Measurements from ENCODE around the gene FBN2.

The FBN2 gene

GRCh38 chr5:128541385-128541784, 3.3 kb upstream of the FBN2 start:
- FAIRE-seq (no peak), DNase-seq (ENCODE audit: insufficient read length, low spot score) (no peak)
- TF ChIP-seq POLR2A (IDR thresholded peaks at IDR 0.05; ENCODE audit: low read depth, low read length), result no peak

- DNase-seq (ENCODE audit: insufficient read length, low spot score) (no peak), FAIRE-seq (no peak)
- TF ChIP-seq POLR2A (IDR thresholded peaks at IDR 0.05; ENCODE audit: low read depth, low read length), result no peak
Observed at GRCh38 chr5:128539038-128539429, 989 bp upstream of the FBN2 start.

DNA sequence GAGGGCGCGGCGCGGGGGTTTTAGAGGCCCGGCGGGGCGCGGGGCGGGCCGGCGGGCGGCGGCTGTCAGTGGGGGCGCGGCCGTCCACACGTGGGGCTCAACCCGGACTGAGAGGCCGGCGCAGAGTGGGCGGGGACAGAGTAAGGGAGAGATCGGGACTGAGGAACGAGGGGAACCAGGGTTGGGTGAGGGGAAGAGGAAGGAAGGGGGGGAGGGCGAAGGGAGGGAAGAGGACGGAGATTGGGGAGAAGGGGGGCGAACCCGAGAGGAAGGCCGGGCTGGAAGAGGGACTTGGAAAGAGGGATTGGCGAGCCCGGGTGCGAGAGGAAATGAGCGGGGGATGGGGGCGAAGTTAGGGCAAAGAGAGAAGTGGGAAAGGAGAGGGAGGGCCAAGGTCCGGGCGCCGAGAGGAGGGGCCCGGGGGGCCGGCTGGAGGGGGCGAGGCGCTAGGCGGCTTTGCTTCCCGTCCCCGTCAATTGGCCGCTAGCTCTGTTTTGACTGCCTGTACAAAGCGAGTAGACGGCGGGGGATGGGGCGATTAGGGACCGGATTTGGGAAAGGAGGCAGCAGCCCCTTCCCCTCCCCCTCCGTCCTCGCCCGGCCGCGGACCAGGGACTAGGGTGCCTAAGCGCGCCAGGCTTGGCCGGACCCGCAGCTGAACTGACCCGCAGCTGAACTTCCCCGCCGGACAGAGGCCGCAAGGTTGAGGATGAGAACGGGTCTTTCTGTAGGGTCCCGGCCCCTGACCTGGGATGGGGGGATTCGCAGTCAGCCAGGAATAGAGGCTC, 399 bp upstream of the FBN2 start:
- no peak for DNase-seq (ENCODE audit: insufficient read length, low spot score)
- no peak for FAIRE-seq
- TF ChIP-seq POLR2A (IDR thresholded peaks at IDR 0.05; ENCODE audit: low read depth, low read length), result no peak

GRCh38 chr5:128537221-128537999, 635 bp downstream of the FBN2 start:
- FAIRE-seq (no peak), DNase-seq (ENCODE audit: insufficient read length, low spot score) (no peak)
- TF ChIP-seq POLR2A (IDR thresholded peaks at IDR 0.05; ENCODE audit: low read depth, low read length), result no peak

GRCh38 chr5:128536254-128537220, 1.5 kb downstream of the FBN2 start:
- no peak for TF ChIP-seq POLR2A (IDR thresholded peaks at IDR 0.05; ENCODE audit: low read depth, low read length)
- no peak for DNase-seq (ENCODE audit: insufficient read length, low spot score)
- FAIRE-seq, result no peak

GRCh38 chr5:128535251-128535650, 2.8 kb downstream of the FBN2 start:
- no peak for TF ChIP-seq POLR2A (IDR thresholded peaks at IDR 0.05; ENCODE audit: low read depth, low read length)
- DNase-seq (ENCODE audit: insufficient read length, low spot score) (no peak), FAIRE-seq (no peak)

GRCh38 chr5:128534726-128535125, 3.3 kb downstream of the FBN2 start:
- no peak for TF ChIP-seq POLR2A (IDR thresholded peaks at IDR 0.05; ENCODE audit: low read depth, low read length)
- FAIRE-seq, result no peak
- no peak for DNase-seq (ENCODE audit: insufficient read length, low spot score)

- DNase-seq (ENCODE audit: insufficient read length, low spot score) (no peak), FAIRE-seq (no peak)
- no peak for TF ChIP-seq POLR2A (IDR thresholded peaks at IDR 0.05; ENCODE audit: low read depth, low read length)
Observed at GRCh38 chr5:128532776-128533175, 5.3 kb downstream of the FBN2 start.

DNA sequence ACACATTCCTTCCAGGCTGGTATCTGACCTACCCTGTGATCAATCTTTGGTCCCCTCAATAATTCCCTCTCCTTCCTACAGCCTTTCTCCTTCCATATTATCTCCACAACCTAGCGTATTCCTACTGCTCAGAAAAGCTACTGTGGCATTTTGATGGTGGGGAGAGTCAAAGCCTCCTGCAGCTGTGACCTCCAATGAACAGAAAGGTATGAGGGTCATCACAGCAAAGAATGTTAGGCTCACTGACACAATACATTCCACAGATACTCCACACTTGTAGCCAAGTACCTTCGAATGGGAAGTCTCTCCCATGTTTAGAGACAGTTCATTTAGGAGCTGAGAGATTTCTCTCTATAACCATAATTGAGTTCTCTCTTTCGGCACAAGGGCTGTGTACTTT, 5.9 kb downstream of the FBN2 start:
- TF ChIP-seq POLR2A (IDR thresholded peaks at IDR 0.05; ENCODE audit: low read depth, low read length), result no peak
- no peak for DNase-seq (ENCODE audit: insufficient read length, low spot score)

DNA sequence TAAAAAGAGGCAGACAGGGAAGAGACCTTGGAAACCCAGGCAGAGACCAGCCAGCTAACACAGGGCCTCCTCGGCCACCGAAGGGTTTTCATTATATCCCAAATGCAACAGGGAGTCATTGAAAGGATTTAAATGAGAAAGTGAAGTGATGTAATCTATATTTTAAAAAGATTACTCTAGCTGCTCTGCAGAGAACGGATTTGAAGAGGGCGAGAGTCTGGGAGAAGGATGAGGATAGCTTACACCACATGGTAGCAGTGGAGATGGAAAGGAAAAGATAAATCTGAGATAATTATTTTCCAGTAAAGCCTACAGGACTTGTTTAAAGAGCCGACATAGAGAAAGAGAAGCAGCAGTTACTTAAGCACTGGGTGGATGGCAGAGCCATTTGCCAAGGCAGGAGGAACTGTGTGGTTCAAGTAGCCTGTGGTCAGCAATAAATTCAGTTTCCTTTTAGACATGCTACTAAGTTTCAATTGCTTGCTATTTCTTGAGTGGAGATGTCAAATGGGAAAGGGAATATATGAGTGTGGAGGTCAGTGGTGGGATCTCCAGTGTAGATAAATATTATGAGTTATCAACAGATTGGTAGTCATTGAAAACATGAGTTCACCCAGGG, 9.3 kb downstream of the FBN2 start:
- DNase-seq (ENCODE audit: insufficient read length, low spot score) (no peak), FAIRE-seq (no peak)
- no peak for TF ChIP-seq POLR2A (IDR thresholded peaks at IDR 0.05; ENCODE audit: low read depth, low read length)

More for the DNA sequence above, 5.9 kb downstream of the FBN2 start:
- no peak for FAIRE-seq

DNA sequence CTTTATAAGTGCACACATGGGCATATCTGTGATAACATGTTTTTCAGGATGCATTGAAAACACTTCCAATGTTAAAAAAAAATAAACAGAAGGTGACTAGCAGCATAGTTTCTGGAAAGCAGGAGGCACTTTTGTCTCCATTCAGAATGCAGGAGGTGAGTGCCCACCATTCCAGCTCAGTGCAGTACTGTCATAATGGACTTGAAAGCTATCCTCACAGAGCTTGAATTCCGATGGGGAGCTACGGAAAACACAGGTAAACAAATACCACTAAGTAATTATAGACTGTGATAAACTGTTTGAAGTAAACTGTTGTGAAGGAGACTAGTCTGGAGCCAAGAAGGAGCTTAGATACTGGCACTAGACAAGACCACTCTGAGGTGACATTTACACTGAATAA, 9.9 kb downstream of the FBN2 start:
- no peak for FAIRE-seq

GRCh38 chr5:128527077-128527476, 11.0 kb downstream of the FBN2 start:
- DNase-seq (ENCODE audit: insufficient read length, low spot score), result no peak
- no peak for TF ChIP-seq POLR2A (IDR thresholded peaks at IDR 0.05; ENCODE audit: low read depth, low read length)
- no peak for FAIRE-seq

More for the DNA sequence above, 9.9 kb downstream of the FBN2 start:
- TF ChIP-seq POLR2A (IDR thresholded peaks at IDR 0.05; ENCODE audit: low read depth, low read length), result no peak
- DNase-seq (ENCODE audit: insufficient read length, low spot score), result no peak

GRCh38 chr5:128522336-128522735, 15.7 kb downstream of the FBN2 start:
- TF ChIP-seq POLR2A (IDR thresholded peaks at IDR 0.05; ENCODE audit: low read depth, low read length), result no peak
- FAIRE-seq (no peak), DNase-seq (ENCODE audit: insufficient read length, low spot score) (no peak)
